GM18951 (cell line): ENCODE measurements around the gene ITSN1.
"Not testable (repeated sequence)": the region's sequence is repeated elsewhere in the genome, so short reads cannot be mapped to it uniquely, and the experiment has no call there.

ENCODE experiments used
- POLR2A ChIP-seq: IDR thresholded peaks from 4 replicates; pipeline ENCODE4 v1.6.1; 2011; ENCODE audit warnings: mild to moderate bottlenecking; ENCODE audit not compliant: insufficient read length, insufficient read depth; ENCODE audit errors: extremely low read depth
- in situ Hi-C: fragments of 300-500 bp; cut with MboI; formaldehyde crosslinking; loops from one replicate; pipeline ENCODE4 v1.12.0; 2022; ENCODE audit warnings: low sequenced_read_pairs, mixed read lengths, inconsistent platforms; ENCODE audit not compliant: unreplicated experiment

The ITSN1 gene

DNA sequence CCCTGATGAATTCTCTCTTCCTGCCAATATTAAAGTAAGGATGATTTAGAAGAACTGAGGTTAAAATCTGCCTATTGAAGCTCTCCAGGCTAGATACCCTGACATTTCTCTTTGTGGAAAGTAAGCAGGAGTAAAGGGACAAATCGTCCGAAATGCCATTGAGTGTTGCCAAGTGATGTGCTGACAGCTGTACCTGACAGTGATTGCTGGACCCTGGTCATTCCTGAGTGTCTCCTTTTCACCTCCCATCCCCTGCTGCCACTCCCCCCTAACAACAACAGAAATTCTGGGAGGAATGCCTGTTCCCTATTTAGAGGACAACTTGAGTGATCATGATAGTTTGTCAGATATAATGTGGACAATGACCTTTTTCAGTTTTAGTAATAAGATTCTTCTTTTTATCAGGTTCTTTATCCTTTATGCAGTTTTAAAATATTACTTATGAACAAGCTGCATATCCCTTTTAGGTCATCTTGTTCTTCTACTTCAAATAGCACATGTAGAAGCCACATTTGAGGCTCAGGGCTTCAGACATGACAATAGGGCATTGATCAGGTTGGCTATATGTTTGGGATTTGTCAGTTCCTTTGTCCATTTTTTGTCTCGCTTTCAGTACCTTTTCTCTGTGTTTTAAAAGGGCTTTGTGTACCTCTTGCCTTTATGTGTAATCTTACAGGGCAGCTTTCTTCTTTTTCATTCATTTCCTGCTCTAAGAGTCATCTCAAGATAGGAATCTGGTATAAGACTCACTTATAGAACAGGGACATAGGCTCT, 56.0 kb downstream of the ITSN1 start:
- in situ Hi-C loops, result no loop called here
- no peak for TF ChIP-seq POLR2A

DNA sequence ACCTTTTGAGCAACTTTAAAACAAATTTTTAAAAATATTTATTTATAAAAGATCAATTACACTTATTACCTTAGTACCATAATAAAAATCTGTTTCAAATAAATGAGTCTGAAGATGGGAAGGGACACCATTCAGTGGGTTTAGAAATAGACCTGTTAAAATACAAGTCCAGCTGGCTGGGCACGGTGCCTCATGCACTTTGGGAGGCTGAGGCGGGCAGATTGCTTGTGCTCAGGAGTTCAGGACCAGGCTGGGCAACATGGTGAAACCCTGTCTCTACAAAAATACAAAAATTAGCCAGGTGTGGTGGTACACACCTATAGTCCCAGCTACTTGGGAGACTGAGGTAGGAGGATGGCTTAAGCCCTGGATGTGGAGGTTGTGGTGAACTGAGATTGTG, 57.0 kb downstream of the ITSN1 start:
- in situ Hi-C loops, result no loop called here
- no peak for TF ChIP-seq POLR2A

DNA sequence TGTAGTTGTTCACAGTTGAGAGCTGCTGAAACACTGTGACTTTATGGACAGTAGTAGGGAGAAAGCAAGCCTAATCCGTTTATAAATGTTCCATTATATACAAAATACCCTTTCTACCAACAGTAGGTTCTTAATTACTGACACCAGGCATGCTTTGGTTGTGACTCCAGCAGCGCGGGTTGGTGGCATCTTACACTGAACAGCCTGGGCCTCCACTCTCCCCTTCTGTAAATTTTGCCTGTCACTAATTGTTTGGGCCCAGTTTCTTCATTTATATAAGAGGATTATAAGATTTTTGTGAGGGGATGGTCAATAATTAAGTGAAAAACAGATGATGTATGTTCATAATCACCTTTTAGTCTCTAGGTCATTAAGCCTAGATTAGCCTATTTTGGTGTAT, 58.2 kb downstream of the ITSN1 start:
- in situ Hi-C loops, result no loop called here
- no peak for TF ChIP-seq POLR2A

DNA sequence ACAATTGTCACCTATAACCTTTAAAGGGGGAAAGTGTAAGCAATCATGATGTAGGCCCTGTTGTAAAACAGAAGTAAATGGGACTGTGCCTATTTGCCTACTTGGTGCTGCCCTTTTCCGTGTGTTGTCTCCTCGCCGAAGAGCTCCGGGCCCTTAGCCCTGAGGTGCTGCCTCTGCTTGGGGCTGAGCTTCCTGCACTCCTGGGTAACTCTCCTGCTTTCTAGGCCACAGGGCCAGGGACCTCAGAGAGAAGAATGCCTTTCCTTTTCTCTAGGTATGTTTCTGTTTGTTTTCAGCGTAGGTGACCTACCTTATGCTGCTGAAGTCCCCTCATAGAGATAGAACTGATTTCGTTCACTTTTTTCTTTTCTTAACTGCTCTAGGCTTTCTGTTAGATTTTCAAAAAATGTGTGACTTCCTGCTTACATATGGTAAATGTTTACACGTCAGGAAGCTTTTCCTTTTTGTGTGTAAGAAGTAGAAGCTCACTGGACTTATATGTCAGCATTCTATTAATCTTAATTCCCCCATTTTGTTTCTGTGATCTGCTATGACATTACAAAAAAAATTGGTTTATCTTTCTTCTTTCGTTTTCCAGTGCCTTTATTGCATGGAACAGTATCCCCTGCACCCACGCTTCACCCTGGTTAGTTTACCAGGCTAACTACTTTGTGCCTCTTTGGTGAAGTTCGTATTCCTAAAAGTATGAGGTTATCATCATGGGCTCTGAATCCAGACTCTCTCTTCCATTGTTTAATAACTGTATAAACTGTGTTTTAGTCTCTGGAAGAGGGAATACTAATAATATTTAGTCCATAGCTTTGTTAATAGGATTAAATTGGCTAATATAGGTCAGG, 61.7 kb downstream of the ITSN1 start:
- in situ Hi-C loops, result no loop called here
- TF ChIP-seq POLR2A, result no peak

DNA sequence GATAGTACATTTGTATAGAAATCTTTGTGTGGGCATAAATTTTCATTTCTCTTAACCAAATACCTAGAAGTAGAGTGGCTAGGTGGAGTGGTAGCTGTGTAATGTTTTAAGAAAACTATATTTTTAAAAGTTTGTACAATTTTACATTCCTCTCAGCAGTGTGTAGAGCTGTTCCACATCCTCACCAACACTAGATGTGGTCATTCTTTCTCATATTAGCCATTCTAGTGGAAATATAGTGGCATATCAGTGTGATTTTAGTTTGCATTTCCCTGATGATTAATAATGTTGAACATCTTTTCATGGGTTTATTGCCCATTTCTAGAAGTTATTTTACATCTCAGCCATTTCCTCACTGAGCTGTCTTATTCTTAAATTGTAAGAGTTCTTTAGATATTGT, 65.5 kb downstream of the ITSN1 start:
- TF ChIP-seq POLR2A, result no peak
- in situ Hi-C loops, result no loop called here

DNA sequence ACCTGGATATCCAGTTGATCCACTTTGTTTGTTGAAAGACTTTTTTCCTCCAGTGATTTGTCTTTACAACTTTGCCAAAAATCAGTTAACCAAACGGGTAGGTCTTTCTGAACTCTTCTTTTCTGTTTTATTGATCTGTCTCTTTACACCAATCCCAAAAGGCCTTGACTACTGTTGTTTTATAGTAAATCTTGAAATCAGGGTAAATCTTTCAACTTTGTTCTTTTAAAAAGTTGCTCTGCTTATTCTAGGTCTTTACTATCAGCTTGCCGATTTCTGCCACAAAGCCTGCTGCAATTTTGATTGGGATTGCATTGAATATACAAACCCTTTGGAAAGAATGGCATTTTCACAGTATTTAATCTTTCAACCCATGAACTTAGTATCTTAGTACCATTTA, 66.6 kb downstream of the ITSN1 start:
- in situ Hi-C loops, result no loop called here
- TF ChIP-seq POLR2A, result no peak

DNA sequence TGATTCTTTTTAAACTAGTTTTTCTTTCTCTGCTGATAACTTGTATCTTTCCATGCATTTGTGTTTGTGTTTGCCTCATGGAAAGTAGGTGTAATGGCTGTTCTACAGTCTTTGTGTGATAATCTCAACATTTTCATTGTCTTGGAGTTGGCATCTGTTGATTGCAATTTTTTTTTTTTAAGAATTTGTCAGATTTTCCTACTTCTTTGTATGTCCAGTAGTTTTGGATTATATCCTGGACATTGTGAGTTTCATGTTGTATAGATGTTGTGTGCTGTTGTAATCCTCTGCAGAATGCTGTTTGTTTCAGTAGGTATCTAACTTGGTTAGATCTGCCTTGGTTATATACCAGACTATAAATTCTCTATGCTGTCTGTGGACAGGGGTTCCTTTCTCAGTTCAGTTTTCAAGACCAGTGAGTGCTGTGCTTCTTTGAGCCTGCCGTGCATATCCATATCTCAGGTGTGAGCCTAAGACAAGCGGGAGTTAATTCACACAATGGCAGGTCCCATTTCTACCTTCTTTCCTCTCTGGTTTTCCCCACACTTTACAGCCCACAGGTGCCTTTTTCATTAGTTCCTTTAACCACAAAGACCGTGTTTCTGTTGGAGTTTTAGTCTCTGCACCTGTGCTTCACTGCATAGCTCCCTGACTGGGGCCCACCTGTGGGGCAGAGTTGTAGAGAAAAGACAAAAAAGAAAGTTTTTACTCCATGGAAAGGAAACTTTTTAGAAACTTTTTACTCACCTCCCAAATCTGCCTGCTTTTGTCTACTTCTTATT, 69.9 kb downstream of the ITSN1 start:
- in situ Hi-C loops, result no loop called here
- no peak for TF ChIP-seq POLR2A

DNA sequence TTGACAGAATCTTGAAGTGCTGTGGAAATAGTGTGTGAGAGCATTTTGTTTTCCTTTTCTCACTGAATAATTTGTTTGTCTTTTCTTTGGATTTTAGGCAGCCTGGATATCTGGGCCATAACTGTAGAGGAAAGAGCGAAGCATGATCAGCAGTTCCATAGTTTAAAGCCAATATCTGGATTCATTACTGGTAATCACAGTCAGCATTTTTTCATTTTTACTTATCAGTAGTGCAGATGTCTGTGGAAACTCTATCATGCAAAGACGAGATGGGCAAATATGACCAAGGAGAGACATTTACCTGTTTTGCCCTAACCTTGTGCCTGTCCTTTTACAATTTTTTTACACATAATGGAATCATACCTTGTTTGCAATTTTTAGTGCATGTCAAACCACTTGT, 78.8 kb downstream of the ITSN1 start:
- in situ Hi-C loops, result no loop called here
- TF ChIP-seq POLR2A, result no peak

DNA sequence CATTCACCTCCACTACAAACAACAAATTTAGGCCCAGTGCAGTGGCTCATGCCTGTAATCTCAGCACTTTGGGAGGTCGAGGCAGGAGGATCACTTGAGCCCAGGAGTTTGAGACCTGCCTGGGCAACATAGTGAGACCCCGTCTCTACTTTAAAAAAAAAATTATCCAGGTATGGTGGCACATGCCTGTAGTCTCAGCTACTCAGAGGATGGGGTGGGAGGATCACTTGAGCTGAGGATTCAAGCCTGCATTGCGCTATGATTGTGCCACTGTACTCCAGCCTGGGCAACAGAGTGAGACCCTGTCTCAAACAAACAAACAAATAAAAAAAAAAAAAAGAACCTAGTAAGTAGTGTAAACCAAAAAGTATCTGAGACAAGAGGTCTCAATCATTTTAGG, 86.8 kb downstream of the ITSN1 start:
- in situ Hi-C loops, result not testable (repeated sequence)

DNA sequence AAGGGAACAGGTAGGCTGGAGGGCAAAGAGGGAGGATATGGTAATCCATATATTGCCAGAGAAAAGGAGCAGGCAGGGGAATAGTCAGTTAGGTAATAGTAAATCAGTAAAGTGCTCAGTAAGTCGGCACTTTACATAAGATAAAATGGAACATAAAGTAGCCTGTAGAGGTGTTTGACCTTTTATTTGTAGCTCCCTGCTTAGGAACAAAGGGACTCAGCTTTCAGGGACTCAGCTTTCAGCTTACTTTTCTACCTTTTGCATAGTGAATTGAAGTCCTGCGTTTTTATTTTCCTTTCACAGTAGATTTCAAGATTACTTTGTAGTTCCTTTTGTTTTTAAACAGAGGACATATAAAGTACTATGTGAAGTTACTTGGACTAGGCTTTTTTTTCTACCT, 87.3 kb downstream of the ITSN1 start:
- in situ Hi-C loops, result no loop called here

DNA sequence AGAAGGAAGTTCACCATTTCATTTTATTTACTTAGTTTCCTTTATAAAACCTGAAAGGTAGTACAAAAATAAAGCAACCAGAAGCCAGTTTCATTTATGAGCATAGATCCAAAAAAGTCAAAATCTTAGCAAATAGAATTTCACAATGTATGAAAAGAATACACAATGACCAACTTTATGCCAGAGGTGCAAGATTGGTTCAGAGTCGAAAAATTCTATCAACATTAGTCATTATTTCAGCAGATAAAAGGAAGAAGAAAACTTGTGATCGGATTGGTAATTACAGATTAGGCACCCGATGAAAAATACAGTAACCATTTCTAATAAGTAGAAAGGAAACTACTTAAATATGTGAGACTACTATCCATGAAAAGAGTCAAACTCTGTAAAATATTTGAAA, 89.1 kb downstream of the ITSN1 start:
- no peak for TF ChIP-seq POLR2A
- in situ Hi-C loops, result no loop called here

More for the DNA sequence above, 87.3 kb downstream of the ITSN1 start:
- no peak for TF ChIP-seq POLR2A

DNA sequence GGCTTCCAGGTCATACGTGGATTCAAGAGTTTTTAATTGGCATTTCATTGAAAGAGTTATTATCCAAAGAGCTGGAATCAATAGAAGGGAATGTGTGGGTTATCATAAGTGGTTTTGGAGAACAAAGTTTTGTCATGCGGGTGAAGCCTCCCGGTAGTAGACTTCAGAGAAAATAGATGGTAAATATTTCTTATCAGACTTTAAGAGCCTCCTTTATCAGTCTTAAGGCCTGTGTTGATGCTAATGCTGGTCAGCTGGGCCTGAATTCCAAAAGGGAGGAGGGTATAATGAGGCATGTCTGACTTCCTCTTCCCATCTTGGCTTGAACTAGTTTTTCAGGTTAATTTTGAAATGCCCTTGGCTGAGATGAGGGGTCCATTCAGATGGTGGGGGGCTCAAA, 89.7 kb downstream of the ITSN1 start:
- TF ChIP-seq POLR2A, result no peak
- in situ Hi-C loops, result no loop called here

DNA sequence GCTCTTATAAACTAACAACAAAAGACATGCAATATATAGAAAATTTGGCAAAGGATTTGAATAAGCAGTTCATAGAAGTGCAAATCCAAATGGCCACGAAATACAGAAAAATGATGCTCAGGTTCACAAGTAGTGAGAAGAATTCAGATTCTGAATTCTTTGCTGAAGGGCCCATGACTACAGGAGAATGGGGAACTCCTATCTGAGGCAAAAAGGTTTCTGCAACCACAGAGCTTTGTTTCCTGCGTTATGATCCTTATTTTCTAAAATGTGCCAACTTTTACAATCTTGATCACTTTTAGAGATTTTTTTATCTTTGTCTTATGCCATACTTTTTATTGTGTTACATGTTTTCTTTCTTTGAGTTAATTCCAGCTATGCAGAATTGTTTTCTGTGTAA, 91.3 kb downstream of the ITSN1 start:
- TF ChIP-seq POLR2A, result no peak
- in situ Hi-C loops, result no loop called here
